Left forelimb (tissue), 1 donor: ENCODE measurements around the gene ARAP1.

Source experiments
- DNase-seq: peaks from one replicate; pipeline ENCODE4 v3.0.0-alpha.2; 2018; ENCODE audit warnings: low spot score

The ARAP1 gene

DNA sequence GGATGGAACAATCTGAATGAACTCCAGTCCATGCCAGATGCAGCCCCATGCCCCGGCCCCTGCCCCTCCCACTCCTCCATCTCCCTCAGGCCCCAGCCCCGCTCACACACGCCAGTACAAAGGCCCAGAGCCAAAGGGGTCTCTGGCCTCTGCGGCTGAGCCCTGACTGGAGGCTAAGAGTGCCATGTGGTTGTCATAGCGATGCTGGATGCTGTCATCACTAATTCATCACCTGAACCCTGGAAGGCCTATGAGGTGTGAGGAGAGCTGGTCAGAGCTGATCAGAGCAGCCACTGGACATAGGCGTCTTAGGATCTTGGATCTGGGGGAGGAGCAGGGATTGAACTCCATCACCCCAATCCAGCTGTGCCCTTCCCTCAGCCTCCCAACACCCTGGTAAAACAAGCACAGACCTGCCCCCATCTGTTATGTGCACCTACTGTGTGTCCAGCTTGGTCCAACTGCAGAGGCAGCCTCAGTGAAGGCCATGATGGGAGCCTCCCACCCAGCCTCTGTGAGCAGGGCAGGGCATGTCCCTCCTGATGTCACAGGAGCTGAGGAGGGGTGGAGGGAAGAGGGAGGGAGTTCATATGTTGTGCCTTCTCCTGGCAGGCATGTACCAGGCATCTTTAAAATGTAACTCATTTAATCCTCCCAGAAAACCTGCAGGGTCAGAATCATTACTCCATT, 94.7 kb downstream of the ARAP1 start:
- DNase-seq = no peak

DNA sequence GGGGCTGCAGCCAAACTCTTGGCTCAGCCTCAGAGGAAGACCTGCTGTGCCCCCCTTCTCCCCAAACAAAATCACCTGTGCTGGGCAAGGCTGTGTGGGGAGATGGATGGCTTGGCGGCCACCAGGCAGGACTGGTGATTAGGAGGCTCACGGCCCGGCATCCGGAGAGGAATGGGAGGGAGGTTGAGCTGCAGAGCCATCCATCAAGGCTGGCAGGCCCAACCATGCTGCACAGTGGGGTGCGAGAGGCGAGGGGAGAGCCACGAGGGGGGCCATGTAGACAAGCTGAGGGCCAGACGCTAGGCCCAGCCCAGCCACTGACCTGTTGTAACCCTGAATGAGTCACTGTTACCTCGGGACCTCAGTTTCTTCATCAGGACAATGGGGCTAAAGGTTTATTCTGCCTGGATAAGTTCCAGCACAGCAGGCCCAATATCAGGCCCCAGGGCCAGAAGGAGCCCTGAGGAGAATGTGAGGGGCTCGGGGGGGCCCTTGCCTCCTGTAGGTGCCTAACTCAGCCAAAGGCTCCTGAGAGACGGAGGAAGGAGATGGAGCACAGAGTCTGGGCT, 96.2 kb downstream of the ARAP1 start:
- no peak for DNase-seq

DNA sequence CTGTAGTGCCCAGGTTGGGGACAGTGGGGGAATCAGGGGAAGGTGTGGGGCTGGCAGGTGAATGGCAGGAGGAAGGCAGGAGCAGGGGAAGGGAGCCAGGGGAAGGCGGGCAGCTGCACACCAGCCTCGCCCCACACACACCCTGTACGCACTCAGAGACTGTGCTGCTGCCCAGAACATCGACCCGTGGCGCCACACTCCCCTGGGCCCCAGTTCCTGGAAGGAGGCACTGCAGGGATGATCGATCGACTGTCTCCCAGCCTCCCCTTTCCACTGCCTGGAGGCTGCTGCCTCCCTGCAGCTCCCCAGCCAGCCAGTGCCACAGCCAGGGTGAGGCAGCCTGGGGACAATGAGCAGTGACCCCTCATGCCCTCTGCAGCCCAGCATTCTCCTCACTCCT, 97.2 kb downstream of the ARAP1 start:
- DNase-seq = no peak

DNA sequence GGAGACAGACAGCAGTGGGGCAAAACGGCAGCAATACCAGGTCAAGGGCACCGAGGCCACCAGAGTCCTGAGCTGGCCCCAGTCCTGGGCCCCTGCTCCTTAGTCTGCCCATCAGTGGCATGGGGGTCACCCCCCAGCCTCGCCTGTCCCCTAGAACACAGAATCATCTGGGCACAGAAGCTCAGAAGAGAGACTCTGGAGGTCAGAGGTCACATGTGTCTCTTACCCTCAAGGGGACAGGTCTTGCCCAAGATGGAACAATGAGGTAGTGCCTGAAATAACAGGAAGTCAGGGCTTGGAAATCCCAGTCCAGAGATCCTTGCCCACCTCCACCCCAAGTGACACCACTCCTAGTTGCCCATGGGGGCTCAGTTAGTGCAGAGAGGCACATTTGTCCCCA, 98.6 kb downstream of the ARAP1 start:
- DNase-seq = no peak

DNA sequence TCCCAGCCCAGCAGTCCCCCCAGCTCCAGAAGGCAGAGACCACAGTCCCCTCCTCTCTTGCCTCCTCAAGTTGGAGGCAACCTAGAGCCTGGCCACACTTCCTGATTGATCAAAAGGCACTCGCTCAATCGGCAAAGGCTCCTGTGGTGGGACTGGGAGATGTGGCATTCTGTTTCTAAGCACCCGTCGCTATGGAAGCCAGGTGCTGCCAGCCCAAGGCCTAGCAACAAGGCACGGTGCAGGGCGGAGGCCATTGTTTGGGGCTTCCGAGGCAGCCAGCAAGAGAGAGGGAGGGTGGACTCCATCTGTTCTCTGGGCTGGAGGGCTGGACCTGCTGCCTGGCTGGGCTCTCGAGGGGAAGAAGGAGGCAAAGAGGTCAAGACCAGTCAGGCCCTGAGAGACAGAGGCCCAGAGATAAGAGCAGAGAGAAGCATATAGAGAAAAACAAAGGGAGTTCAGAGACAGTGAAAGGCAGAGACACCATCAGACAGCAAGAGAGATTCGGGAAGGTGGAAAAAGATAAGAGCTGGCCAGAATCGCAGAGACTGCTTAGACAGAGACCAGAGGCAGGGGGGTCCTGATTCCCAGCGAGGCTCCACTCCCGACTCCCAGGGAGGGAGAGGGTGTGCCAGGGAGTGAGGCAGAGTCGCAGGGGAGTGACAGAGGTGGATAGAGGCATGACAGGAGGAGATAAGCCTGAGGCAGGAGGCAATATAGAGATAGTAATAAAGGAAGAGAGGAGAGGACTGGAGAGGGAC, 99.2 kb downstream of the ARAP1 start:
- DNase-seq = no peak

DNA sequence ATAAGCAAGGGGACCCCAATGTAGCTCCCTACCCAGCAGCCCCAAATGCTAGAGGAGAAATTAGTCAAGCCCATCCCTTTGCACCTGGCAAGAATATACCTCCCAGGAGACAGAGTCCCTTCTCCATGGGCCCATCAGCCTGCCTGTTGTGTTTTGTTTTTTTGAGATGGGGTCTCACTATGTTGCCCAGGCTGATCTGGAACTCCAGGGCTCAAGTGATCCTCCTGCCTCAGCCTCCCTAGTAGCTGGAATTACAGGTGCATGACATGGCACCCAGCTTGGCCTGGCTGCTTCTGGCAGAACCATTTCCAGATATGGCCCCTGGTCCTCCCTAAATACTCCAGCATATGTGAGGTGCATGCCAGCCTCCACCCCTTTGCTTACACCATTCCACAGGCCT, 100.1 kb downstream of the ARAP1 start:
- DNase-seq = no peak

DNA sequence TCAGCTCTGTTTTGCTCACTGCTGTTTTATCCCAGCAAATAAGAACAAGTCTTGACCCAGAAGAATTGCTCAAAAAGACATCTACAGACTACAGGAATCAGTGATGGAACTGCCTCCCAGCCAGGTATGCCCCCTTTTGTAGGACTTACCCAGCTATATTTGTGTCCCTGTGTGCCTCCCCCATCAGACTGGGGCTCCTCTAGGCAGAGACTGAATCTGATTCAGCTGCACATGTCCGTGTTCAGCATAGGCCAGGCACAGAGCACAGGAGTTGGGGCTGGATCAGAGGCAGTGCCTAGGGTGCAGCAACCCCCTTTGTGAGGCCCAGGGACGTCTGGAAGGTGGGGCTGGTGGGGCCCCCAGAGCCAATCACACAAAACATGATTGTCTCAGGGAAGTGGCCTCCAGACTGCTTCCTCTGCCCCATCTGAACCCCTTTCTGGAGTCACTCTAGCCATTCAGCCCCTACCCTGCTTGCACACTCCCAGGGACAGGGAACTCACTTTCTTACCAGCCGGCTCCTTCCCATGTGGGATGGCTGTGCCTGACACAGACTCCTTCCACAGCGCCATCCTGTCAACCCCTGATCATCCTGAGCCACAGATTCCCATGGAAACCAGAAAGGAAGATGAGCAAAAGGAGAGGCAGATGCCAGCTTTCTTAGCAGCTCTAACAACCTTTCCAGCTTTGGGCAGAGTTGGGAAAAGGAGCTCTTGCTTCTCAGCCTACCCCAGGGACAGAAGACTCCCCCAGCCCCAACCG, 102.8 kb downstream of the ARAP1 start:
- DNase-seq = no peak

DNA sequence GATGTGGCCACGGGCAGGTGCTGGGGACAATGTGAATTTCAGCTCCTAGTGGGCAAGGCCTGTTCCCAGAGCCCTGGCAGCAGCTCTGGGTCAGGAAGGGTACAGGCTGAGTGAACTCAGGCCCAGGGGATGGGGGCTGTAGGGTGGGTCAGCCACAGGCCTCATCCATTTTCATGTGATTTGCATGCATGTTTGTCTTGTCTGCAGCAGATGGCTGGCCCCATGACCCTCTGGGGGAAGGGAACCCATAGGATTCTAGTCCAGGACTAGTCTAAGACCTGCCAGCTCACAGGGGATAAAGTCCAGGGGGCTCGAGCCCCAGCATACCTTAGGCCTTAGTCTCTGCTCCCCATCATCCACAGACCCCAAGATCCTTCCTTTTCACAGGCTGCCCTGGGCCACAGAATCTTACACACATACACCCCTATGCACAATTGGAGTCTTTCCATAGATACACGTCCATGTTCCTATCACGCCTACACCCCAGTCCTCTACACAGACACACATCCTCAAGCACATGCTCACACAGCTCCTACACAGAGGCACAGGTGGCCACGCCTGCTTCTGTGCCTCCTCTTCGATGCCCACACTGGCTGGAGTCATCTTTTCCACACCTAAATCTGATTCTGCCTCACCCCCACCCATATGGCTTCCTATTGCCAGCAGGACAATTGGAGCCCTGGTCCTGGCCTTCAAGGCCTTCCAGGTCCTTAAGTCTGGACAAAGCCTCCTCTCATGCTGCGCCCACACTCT, 103.6 kb downstream of the ARAP1 start:
- DNase-seq = no peak

DNA sequence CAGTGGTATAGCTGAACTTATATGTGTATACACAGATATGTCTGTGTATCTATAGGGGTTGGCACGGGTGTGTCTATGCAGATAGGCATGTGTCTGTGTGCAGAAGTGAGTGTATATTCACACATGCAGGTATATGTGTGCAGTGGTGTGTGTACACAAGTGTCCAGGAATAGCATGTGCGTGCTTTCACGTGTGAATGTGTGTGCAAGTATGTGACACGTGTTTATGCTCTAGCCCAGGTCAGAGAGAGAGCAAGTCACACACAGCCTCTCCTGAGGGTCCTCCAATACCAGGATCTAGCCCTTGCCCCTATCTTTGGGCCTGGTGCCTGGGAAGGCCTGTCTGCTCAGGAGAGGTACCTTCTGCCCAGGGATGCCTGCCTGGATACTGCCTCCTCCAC, 104.3 kb downstream of the ARAP1 start:
- no peak for DNase-seq

DNA sequence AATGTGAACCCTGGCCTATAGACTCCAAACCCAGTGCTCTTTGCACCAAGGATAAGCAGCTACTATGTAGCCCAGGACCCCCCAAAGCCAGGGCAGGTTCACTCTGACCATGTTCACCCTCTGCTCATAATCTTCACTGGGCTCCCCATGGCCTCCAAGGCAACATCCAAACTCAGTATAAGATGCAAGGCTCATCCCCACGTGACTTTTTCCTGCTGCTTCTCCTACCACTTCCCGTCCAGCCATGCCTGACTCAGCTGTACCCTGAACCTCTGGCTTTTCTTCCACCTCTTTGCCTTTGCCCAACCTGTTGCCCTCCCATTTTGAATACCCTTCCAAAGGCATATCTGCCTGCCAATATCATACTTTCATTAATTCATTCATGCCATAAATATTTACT, 105.7 kb downstream of the ARAP1 start:
- DNase-seq = no peak

DNA sequence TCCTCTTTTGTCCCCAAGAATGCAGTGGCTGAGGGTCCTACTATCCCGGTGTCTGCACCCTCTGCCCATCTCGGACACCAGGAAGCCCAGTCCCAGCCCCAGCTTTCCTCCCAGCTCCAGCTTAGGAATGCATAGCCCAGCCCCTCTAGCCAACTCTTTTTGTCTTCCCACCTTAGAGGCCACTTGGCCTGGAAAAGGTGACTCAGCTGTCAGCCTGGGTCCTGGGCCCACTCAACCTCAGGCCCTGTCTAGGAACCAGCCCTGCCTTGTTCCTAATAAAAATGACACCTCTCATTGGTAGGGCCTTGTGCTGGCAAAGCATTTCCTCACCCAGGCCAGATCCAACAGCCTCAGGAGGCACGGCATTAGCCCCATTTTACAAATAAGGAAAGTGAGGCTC, 106.2 kb downstream of the ARAP1 start:
- no peak for DNase-seq

DNA sequence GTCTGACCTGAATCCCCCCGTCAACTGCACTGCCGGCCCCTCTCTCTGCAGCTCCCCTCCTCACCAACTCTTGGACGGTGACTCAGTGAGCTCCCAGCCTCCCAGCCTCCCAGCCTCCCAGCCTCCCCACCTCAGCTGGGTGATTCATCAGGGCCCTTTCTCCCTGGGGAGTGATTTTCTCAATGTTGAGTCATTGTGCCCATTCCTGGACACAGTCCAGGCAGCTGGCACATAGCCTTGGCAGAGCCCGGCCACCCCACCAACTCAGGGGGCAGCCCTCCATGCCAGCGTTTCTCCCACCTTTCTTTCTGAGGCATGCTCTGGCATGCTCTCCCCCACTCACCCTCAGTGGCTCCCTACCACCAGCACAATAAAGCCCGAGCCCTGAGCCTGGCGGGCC, 108.7 kb downstream of the ARAP1 start:
- DNase-seq = no peak

DNA sequence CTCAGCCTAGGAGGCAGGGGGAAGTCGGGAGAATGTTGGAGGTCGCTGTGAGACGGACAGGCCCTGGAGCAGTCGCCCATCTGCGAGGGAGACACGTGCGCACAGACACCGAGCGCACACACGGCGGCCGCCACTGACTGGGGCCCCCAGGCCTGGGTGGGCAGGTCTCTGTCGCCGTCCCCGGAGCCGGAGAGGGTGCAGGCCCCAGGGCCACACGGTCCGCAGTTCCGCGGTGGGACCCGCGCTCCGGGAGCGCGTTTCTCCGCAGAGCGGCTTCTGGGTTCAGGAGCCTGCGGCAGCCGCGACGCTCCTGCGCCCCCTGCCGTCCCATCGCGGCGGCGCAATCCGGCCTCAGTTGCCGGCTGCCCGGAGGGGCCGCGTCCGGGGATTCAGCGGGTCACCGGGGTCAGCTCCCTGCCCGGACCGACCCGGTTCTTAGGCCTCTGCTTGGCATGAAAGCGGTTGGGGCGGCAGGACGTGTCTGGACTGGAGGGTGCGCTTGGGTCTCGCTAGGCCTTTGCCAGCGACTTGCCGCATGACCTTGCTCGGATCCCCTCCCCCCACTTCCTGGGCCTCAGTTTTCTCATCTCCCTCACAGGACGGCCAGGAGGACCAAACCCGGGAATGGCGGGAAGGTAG, 109.2 kb downstream of the ARAP1 start:
- DNase-seq = peak; percentile 85

DNA sequence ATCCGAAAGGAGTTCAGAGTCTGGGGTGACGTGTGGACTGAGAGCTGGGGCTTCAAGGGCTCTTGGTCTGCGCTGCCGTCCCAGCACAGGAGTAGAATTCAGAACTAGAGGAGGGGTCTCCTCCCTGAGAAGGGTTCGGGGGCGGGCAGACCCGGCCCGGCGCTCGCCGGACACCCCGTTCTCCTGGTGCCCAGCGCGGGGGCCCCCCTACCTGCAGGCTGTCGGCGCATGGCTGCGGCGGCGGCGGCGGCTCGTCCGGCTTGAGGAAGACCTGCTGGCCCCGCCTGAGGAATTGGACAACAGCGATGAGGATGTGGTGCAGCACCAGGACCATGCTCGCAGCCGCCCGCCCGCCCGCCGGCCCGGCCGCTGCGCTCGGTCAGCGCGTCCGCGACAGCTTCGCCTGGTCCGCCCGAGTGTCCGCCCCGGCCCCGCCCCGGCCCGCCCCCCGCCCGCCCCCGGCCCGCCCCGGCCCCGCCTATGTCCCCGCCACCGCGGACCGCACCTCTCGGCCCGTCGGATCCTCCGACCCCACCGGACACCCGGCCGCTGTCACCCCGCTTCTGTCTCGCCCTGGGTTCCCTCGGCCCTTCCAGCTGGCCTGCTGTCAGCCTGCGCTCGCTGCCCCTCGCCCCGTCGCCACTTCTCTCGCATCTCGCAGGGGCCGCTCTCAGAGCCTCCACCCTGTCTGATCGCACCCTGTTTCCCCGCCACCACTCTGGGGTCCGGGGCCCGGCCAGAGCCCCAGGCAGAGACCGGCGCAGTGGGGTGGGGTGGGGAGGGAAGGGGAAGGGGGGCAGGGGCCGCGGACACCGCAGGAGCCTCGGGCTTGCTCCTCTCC, 109.9 kb downstream of the ARAP1 start:
- no peak for DNase-seq

DNA sequence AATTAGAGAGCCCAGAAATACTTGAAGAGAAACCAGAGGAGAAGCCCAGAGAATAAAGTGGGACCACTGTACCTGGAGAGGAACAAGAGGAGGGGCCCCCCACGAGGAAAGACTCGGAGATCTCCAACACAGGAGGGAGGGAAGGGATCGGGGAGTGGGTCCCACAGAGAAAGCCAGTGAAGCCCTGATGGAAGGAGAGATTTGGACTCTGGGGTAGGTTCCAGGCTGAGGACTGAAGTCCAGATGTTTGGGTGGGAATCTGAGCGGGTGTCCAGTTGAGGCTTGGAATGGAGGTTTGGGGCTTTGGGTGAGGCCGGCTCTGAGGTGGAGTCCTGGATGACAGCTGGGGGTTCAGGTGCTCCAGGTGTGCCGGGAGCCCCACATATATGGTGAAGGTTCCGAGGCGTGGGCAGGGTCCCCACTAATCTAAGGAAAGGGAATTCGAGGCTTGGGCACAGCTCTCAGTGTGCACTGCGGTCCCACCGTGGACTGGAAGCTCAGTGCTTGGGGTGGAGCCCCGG, 110.6 kb downstream of the ARAP1 start:
- DNase-seq = no peak

DNA sequence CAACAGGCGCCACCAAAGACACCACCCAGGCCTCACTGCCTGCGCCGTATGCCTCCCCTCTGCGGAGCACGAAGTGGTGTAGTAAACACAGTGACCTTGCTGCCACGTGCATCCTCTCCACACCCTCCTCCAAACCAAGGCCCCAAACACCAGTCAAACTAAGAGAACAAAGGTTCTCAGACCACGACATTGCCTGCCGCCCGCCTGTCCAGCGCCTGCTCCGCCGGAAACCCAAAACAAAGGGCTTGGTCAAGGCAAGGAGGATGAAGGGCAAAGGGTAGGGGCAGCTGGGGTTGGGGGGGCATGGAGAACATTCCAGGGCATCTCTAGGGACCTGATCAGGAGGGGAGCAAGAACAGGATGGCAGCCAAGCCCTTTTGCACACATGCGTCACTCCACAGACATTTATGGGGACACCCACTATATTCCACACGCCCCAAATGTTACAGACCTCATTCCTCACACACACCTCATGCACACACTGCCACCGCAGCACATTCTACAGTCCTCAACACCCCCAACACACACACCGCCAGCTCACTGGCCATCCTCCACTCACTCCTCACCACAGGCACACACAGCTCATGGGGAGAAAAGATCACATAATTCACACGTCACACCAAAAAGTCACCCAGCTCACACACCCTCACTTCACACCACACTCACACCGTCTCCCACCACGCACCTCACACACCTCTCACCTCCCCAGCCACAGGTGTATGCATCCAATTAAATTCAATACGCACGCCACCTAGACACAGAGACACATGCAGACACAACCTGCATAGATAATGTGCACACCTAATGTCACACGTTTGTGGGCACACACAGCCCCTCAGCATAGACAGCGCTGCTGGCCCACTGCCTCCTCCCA, 112.5 kb downstream of the ARAP1 start:
- DNase-seq = no peak

DNA sequence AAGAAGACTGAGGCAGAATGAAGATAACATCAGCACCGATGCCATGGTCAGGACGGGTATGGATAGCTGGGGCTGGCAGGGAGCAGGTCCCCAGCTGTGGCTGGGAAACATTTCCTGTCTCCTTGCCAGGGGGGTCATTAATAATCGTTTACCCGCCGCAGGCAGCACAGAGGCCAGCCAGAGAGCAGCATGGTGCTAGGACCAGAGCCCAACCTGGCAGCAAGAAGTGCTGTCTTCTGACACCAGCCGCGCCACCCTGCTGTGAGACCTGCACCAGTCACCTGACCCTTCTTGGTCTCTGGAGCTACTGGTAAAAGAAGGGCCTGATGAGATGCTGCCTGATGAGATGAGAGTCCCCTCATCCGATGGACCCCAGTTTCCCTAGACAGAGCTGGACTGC, 114.3 kb downstream of the ARAP1 start:
- DNase-seq = no peak

DNA sequence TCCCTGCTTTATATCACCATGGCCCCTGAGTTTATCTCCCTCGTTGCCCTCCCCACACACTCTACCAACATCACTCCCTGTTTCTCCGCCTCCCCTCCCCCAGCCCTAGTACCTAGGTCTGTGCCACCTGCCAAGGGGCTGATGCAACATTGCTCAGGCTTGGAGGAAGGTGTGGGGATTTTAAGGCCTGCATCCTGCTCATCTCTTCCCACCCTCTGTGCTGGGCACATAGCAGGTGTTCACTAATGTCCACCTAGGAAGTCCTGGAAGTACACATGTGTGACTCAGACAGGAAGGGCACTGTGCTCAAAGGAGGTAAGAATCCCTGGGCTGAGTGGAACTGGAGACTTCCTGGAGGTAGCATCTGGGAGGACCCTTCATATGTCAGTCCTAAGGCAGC, 115.0 kb downstream of the ARAP1 start:
- DNase-seq = no peak

DNA sequence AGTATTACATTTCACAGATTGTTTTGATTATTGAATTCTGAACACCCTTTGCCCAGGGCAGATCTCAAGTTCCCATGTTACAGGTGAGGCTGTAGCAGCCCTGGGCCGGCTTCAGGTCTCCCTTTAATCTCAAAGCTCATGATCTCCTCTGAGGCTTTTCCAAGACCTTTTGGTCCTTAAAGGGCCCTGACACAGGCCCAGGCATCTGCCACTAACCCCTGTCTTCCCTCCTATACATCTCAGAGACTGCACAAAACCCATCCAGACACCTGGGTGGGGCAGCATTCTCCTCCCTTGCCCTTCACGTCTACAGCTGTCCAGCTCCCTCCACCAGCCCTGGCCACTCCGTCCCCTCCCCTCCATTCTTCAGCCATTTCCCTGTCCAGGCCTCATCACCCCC, 115.8 kb downstream of the ARAP1 start:
- no peak for DNase-seq
